Neural progenitor cell (in vitro differentiated cells): ENCODE data around the gene ITPR1. TPM values are rescaled to one million over a fixed set of nuclear protein-coding genes. Genes with fewer than 3 reads are reported as not detected.

Source experiments
- DNase-seq: peaks from one replicate; pipeline ENCODE4 v3.0.0-alpha.2; 2016; ENCODE audit warnings: low spot score
- H2AFZ ChIP-seq: fragments of 200-600 bp; sonication (generic); replicated peaks from 2 replicates; pipeline ENCODE4 v1.6.1; 2016; ENCODE audit warnings: antibody characterized with exemption
- H3F3A ChIP-seq: fragments of 200-600 bp; sonication (generic); 2 replicates; pipeline ENCODE4 v1.6.1; 2016; ENCODE audit warnings: antibody characterized with exemption, low read depth
- H3K27ac ChIP-seq: fragments of 200-600 bp; sonication (generic); 2 replicates; pipeline ENCODE4 v1.5.1; 2016; ENCODE audit warnings: mild to moderate bottlenecking
- H3K27me3 ChIP-seq: fragments of 200-600 bp; sonication (generic); 2 replicates; pipeline ENCODE4 v1.6.1; 2016; ENCODE audit warnings: mild to moderate bottlenecking, moderate library complexity
- H3K36me3 ChIP-seq: fragments of 200-600 bp; sonication (generic); 2 replicates; pipeline ENCODE4 v1.5.1; 2016
- H3K4me1 ChIP-seq: fragments of 200-600 bp; sonication (generic); 2 replicates; pipeline ENCODE4 v1.6.1; 2016; ENCODE audit warnings: mixed run types
- H3K4me2 ChIP-seq: fragments of 200-600 bp; sonication (generic); 2 replicates; pipeline ENCODE4 v1.6.1; 2016
- H3K4me3 ChIP-seq: fragments of 200-600 bp; sonication (generic); 2 replicates; pipeline ENCODE4 v1.5.1; 2016
- H3K79me2 ChIP-seq: fragments of 200-600 bp; sonication (generic); 2 replicates; pipeline ENCODE4 v1.6.1; 2016; ENCODE audit warnings: low read depth
- H3K9ac ChIP-seq: fragments of 200-600 bp; sonication (generic); 2 replicates; pipeline ENCODE4 v1.6.1; 2016
- H3K9me3 ChIP-seq: fragments of 200-600 bp; sonication (generic); 2 replicates; pipeline ENCODE4 v1.5.1; 2016; ENCODE audit warnings: low read depth
- H4K20me1 ChIP-seq: fragments of 200-600 bp; sonication (generic); 2 replicates; pipeline ENCODE4 v1.6.1; 2016; ENCODE audit warnings: low read depth
- H3K27ac Mint-ChIP-seq: 3 replicates; pipeline ENCODE4 v1.8.0; 2021; ENCODE audit warnings: mixed read lengths
- H3K27me3 Mint-ChIP-seq: 2 replicates; pipeline ENCODE4 v1.8.0; 2022; ENCODE audit warnings: low read depth, mild to moderate bottlenecking, inconsistent platforms, moderate library complexity, mixed read lengths; ENCODE audit not compliant: insufficient read depth
- H3K36me3 Mint-ChIP-seq: 3 replicates; pipeline ENCODE4 v1.8.0; 2021; ENCODE audit warnings: mixed read lengths
- H3K4me1 Mint-ChIP-seq: 3 replicates; pipeline ENCODE4 v1.8.0; 2021; ENCODE audit warnings: mixed read lengths
- H3K4me3 Mint-ChIP-seq: 3 replicates; pipeline ENCODE4 v1.8.0; 2021; ENCODE audit warnings: mild to moderate bottlenecking, moderate library complexity, mixed read lengths
- H3K9me3 Mint-ChIP-seq: 3 replicates; pipeline ENCODE4 v1.8.0; 2020; ENCODE audit warnings: mixed read lengths
- EZH2 ChIP-seq: fragments of 200-600 bp; sonication (generic); IDR thresholded peaks from 2 replicates; pipeline ENCODE4 v1.6.1; 2017; ENCODE audit warnings: antibody characterized with exemption, mild to moderate bottlenecking, moderate library complexity
- EZH2phosphoT487 ChIP-seq: fragments of 200-600 bp; sonication (generic); IDR thresholded peaks from 2 replicates; pipeline ENCODE4 v1.6.1; 2017; ENCODE audit warnings: antibody characterized with exemption
- total RNA-seq: library from RNA; depleted of rRNA; stranded (reverse); fragments of >200 nt; gene quantifications from 2 replicates; pipeline ENCODE4 v1.2.3, GENCODE V29; 2015; ENCODE audit warnings: low replicate concordance
- TF ChIP-seq, protein P1 (sequence below): fragments of 200-600 bp; sonication (generic); IDR thresholded peaks from 2 replicates; pipeline ENCODE4 v1.5.1; 2017; ENCODE audit warnings: antibody characterized with exemption, mild to moderate bottlenecking

The ITPR1 gene
- total RNA-seq, 1 donor from 2014 or later = 5.0 TPM

DNA sequence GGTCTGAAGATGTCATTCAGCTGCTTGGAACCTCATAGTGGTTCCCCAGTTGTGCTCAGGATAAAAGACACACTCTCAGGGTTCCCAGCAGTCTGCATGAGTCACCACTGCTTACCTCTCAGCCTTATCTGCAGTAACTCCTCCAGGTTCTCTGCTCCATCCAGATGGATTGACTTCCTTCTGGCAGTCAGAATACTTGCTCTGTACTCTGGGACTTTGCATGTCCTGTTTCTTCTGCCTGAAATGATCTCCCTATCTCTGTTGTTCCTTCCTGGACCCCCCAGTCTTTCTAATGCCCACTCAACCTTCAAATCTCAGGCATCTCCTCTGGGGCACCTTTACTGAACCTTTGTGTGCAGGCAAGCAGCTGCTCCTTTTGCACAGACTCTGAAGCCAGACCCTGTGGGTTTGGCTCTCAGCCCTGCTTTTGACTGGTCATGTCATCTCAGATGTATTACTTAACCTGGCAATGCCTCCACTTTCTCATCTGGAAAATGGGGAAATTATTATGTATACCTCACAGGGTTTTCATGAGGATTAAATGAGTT is 38.4 kb downstream of the ITPR1 start:
- Mint-ChIP-seq H3K9me3 (no peaks in the 10 kb centered on the region), H3K36me3 (no peaks in the 10 kb centered on the region), H3K27me3 (peaks cover 3% of the 10 kb centered on the region), H3K4me3 (no peak overlapping the region), H3K27ac (no peak overlapping the region), H3K4me1 (peaks cover 55% of the 10 kb centered on the region)
- Histone ChIP-seq H2AFZ (no peak overlapping the region), H3F3A (no peaks in the 10 kb centered on the region), H3K36me3 (no peaks in the 10 kb centered on the region), H3K27me3 (no peaks in the 10 kb centered on the region), H3K27ac (no peak overlapping the region), H3K79me2 (no peaks in the 10 kb centered on the region), H4K20me1 (no peaks in the 10 kb centered on the region), H3K4me3 (no peak overlapping the region), H3K9ac (no peak overlapping the region), H3K4me2 (no peak overlapping the region), H3K4me1 (peaks cover 15% of the 10 kb centered on the region), H3K9me3 (no peaks in the 10 kb centered on the region)
- TF ChIP-seq, protein P1, sequence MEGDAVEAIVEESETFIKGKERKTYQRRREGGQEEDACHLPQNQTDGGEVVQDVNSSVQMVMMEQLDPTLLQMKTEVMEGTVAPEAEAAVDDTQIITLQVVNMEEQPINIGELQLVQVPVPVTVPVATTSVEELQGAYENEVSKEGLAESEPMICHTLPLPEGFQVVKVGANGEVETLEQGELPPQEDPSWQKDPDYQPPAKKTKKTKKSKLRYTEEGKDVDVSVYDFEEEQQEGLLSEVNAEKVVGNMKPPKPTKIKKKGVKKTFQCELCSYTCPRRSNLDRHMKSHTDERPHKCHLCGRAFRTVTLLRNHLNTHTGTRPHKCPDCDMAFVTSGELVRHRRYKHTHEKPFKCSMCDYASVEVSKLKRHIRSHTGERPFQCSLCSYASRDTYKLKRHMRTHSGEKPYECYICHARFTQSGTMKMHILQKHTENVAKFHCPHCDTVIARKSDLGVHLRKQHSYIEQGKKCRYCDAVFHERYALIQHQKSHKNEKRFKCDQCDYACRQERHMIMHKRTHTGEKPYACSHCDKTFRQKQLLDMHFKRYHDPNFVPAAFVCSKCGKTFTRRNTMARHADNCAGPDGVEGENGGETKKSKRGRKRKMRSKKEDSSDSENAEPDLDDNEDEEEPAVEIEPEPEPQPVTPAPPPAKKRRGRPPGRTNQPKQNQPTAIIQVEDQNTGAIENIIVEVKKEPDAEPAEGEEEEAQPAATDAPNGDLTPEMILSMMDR = no peak
- TF ChIP-seq EZH2phosphoT487 (no peak), EZH2 (no peak)
- DNase-seq = no peak

- no peaks in the 10 kb centered on the region for H3K79me2 ChIP-seq
- no peaks in the 10 kb centered on the region for H3F3A ChIP-seq
- H3K4me3 Mint-ChIP-seq = no peak overlapping the region
- H3K9me3 Mint-ChIP-seq = peaks cover 3% of the 10 kb centered on the region
- no peak overlapping the region for H3K9ac ChIP-seq
- H3K9me3 ChIP-seq = no peaks in the 10 kb centered on the region
- peaks cover 15% of the 10 kb centered on the region for H3K4me1 ChIP-seq
- H2AFZ ChIP-seq = no peak overlapping the region
- H3K36me3 ChIP-seq = no peaks in the 10 kb centered on the region
- no peaks in the 10 kb centered on the region for H3K36me3 Mint-ChIP-seq
- peak; percentile 11 for DNase-seq
- peaks cover 52% of the 10 kb centered on the region for H3K4me1 Mint-ChIP-seq
- no peak for TF ChIP-seq EZH2
- TF ChIP-seq, protein P1 = no peak
- TF ChIP-seq EZH2phosphoT487 = no peak
- peak overlapping the region; percentile 29 for H3K27ac Mint-ChIP-seq
- no peaks in the 10 kb centered on the region for H3K27me3 ChIP-seq
- H3K27me3 Mint-ChIP-seq = peaks cover 3% of the 10 kb centered on the region
- no peak overlapping the region for H3K4me3 ChIP-seq
- H4K20me1 ChIP-seq = no peaks in the 10 kb centered on the region
- no peak overlapping the region for H3K4me2 ChIP-seq
- H3K27ac ChIP-seq = no peak overlapping the region
These were observed 39.5 kb downstream of the ITPR1 start for GRCh38 chr3:4532535-4533112.

DNA sequence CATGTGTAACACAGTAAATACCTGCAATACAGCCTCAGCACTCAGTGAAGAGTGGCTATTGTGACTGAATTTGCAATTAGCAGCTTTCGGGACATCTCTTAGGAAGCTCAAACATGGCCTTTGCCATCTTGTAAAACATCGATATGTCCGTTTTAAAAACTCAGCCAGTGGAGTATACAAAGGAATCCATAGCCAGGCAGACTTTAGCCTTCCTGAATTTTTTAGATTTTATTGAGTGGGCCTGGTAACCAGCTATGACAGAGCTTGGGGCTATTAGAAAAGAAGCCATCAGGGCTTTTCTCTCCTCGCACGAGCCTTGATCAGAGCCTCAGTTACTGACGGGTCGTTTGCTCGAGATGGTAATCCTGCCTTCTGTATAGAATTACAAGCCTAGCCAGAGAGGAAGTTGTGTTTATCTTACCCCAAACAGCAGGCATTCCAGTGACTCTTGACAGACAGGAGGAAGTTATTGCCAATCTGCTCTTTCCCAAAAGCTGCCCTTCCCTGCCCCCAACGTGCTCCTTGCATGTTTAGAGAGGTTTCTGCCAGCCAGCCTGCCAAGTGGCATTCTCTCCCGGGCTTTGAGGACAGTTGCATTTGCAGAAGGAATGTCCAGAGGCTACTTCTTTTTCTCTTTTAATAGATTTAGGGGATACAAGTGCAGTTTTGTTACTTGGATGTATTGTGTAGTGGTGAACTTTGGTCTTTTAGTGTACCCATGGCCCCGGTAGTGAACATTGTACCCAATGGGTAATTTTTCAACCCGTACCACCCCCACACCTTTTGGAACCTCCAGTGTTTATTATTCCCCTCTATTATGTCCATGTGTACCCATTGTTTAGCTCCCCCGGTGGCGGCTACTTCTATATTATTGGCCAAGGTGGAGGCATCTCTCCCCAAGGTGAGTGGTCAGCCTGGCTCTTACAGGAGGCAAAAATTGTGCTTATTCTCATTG is 40.6 kb downstream of the ITPR1 start:
- H2AFZ ChIP-seq = peak overlapping the region; percentile 52

More for the DNA sequence above, 40.6 kb downstream of the ITPR1 start:
- peak; percentile 50 for DNase-seq
- Histone ChIP-seq H3K27me3 (no peaks in the 10 kb centered on the region), H3K4me1 (peaks cover 15% of the 10 kb centered on the region), H3K9me3 (no peaks in the 10 kb centered on the region), H3K9ac (no peak overlapping the region), H3K36me3 (no peaks in the 10 kb centered on the region), H3K79me2 (no peaks in the 10 kb centered on the region), H3K27ac (no peak overlapping the region), H3K4me2 (peak overlapping the region; percentile 43), H4K20me1 (no peaks in the 10 kb centered on the region), H3F3A (no peaks in the 10 kb centered on the region), H3K4me3 (no peak overlapping the region)
- Mint-ChIP-seq H3K9me3 (peaks cover 5% of the 10 kb centered on the region), H3K27me3 (peaks cover 4% of the 10 kb centered on the region), H3K27ac (peak overlapping the region; percentile 32), H3K4me1 (peaks cover 41% of the 10 kb centered on the region), H3K36me3 (no peaks in the 10 kb centered on the region), H3K4me3 (no peak overlapping the region)
- TF ChIP-seq, protein P1 = peak; percentile 33
- TF ChIP-seq EZH2phosphoT487 = no peak
- TF ChIP-seq EZH2 = no peak
